ENCODE measurements around the gene PRRG2.
A peak's percentile ranks its signal among the peaks of the same experiment; 100 is the strongest.

Gene PRRG2

DNA sequence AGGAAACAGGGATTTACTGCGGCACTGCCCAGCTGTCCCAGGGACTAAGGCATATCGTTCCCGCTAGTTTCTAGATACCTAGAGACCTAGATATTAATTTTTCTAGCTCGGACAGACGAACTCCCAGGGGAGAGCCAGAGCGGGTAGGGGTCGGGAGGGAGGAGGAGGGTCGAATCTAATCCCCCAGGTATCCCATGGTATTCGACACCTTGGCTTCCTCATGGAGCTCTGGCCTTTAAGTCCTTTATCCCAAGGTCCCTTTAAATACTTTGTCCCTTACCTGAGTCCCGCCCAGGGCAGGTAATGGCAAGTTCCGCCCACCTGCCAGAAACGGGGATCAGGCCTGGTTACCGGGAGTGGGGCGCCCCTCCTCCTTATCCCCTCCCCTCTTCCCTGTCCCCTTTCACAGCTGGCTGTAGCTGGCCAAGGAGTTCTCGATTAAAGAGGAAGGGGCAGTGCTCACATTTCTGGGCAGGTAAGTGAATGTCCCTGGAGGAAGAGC is at the start of gene PRRG2:
Gene PRRG2, plus strand, starts transcription at position 310 of the 502 bp plus-strand sequence. CDS start 1,904 bp downstream, outside the sequence.
- Histone ChIP-seq H4K20me1 (ENCODE audit: insufficient read depth, low read length) (0 out of 2 replicates have a peak, but pooled peaks cover 2% of the 10 kb centered on the region), H3K4me1 (ENCODE audit: insufficient read depth, low read length) (peaks cover 21% of the 10 kb centered on the region), H3K79me2 (ENCODE audit: insufficient read depth, low read length) (peaks cover 38% of the 10 kb centered on the region), H3K27me3 (ENCODE audit: insufficient read depth, low read length, poor library complexity) (no peaks in the 10 kb centered on the region), H3K9ac (ENCODE audit: low read depth, low read length) (peak within 1 kb of the TSS; percentile 60), H3K9me3 (ENCODE audit: insufficient read depth, low read length, severe bottlenecking) (no peaks in the 10 kb centered on the region), H3K27ac (ENCODE audit: low read length) (peak within 1 kb of the TSS; percentile 81), H3K36me3 (ENCODE audit: insufficient read depth, low read length) (peaks cover 8% of the 10 kb centered on the region), H2AFZ (ENCODE audit: low read depth, low read length) (peak within 1 kb of the TSS; percentile 92), H3K4me2 (ENCODE audit: insufficient read depth, low read length) (peak within 1 kb of the TSS; percentile 81), H3K4me3 (ENCODE audit: low read depth in 1 of 2, low read length in 2 of 2) (peak within 1 kb of the TSS; percentile 37 to 67)
- ATAC-seq (ENCODE audit: insufficient read depth, low read depth) (no peak), DNase-seq (no peak)
- TF ChIP-seq, protein P1, sequence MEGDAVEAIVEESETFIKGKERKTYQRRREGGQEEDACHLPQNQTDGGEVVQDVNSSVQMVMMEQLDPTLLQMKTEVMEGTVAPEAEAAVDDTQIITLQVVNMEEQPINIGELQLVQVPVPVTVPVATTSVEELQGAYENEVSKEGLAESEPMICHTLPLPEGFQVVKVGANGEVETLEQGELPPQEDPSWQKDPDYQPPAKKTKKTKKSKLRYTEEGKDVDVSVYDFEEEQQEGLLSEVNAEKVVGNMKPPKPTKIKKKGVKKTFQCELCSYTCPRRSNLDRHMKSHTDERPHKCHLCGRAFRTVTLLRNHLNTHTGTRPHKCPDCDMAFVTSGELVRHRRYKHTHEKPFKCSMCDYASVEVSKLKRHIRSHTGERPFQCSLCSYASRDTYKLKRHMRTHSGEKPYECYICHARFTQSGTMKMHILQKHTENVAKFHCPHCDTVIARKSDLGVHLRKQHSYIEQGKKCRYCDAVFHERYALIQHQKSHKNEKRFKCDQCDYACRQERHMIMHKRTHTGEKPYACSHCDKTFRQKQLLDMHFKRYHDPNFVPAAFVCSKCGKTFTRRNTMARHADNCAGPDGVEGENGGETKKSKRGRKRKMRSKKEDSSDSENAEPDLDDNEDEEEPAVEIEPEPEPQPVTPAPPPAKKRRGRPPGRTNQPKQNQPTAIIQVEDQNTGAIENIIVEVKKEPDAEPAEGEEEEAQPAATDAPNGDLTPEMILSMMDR (IDR thresholded peaks at IDR 0.05; ENCODE audit: borderline replicate concordance, extremely low read depth, low read length, poor library complexity, severe bottlenecking), result no peak
- TF ChIP-seq EZH2 (IDR thresholded peaks at IDR 0.05; ENCODE audit: borderline replicate concordance, low read depth, low read length, severe bottlenecking), result no peak

DNA sequence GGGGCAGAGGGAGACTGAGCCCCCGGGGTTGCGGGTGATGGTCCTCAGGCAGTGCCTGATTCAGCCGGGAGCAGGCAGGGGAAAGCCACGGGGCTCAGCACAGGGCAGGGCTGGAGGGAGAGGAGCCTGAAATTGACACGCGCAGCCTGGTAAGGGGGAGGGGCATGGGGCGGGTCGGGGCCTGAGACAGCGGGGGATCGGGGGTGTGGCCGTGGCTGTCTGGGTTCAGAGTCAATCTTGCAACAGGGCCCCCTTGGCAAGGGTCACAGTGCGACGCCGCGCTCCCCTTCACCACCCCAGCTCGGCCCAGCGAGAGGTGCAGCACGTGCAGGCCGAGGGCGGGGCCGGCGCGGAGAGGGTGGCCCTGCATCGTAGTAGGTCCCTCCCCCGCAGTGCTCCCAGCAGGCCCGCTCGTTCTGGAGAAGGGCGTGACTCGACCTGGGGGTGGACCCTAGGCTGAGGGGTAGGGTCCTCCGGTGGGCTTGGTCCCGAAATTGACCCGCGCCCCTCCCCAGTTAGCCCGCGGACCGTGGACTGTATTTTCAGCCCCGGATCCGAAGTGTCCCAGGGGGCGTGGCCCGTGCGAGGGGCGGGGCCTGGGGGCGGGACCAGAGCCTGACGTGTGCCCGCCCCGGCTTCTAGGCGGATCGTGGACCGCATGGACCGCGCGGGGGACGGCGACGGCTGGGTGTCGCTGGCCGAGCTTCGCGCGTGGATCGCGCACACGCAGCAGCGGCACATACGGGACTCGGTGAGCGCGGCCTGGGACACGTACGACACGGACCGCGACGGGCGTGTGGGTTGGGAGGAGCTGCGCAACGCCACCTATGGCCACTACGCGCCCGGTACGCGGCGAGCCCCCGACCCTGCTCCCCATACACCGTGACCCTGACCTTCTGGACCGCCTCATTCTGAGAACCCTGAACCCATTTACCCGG is 47.3 kb upstream of the PRRG2 start:
- Histone ChIP-seq H3K4me1 (ENCODE audit: insufficient read depth, low read length) (no peaks in the 10 kb centered on the region), H3K4me2 (ENCODE audit: insufficient read depth, low read length) (no peak overlapping the region), H3K27me3 (ENCODE audit: insufficient read depth, low read length, poor library complexity) (no peaks in the 10 kb centered on the region), H3K79me2 (ENCODE audit: insufficient read depth, low read length) (no peaks in the 10 kb centered on the region), H3K9me3 (ENCODE audit: insufficient read depth, low read length, severe bottlenecking) (no peaks in the 10 kb centered on the region), H3K27ac (ENCODE audit: low read length) (no peak overlapping the region), H3K4me3 (ENCODE audit: low read depth in 1 of 2, low read length in 2 of 2) (no peak overlapping the region), H3K36me3 (ENCODE audit: insufficient read depth, low read length) (no peaks in the 10 kb centered on the region), H2AFZ (ENCODE audit: low read depth, low read length) (no peak overlapping the region), H3K9ac (ENCODE audit: low read depth, low read length) (no peak overlapping the region), H4K20me1 (ENCODE audit: insufficient read depth, low read length) (no peaks in the 10 kb centered on the region)
- TF ChIP-seq EZH2 (IDR thresholded peaks at IDR 0.05; ENCODE audit: borderline replicate concordance, low read depth, low read length, severe bottlenecking), result no peak
- TF ChIP-seq, protein P1 (IDR thresholded peaks at IDR 0.05; ENCODE audit: borderline replicate concordance, extremely low read depth, low read length, poor library complexity, severe bottlenecking), result no peak
- DNase-seq, result peak; percentile 36
- ATAC-seq (ENCODE audit: insufficient read depth, low read depth), result peak; percentile 76

DNA sequence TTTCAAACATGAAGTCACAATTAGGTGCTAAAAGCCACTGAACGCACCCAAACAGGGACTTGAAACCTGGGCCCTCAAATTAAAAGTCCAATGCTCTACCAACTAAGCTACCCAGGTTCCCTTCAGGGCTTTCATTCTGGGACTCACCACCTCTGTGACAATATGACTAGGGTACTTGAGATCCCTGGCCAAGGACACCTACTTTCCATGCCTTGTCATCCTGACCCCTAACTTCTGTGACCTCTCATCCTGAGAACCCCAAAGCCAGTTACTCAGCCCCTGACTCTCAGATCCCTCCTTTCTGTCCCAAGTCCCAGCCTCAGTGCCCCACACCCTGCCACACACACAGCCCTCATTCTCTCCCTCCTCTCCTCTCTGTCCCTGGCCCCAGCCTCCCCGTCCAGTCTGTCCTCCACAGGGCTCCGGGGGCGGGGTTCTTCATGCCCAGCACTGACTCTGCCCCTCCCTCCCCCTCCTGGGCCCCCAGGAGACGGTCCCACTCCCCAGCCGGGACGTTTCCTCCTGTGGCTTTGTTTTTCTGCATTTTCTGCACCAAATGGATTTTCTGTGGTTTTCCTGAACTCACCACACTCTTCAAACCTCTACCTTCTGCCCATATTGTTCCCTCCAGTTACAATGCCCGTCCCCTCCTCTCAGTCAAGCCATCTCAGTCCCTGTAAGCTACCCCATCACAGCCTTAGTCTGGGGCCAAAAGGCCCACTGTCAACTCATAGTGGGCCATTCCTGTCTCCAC is 46.3 kb upstream of the PRRG2 start:
- no peak overlapping the region for H2AFZ ChIP-seq (ENCODE audit: low read depth, low read length)
- H4K20me1 ChIP-seq (ENCODE audit: insufficient read depth, low read length), result no peaks in the 10 kb centered on the region
- H3K9me3 ChIP-seq (ENCODE audit: insufficient read depth, low read length, severe bottlenecking), result no peaks in the 10 kb centered on the region
- no peaks in the 10 kb centered on the region for H3K4me1 ChIP-seq (ENCODE audit: insufficient read depth, low read length)
- H3K36me3 ChIP-seq (ENCODE audit: insufficient read depth, low read length), result no peaks in the 10 kb centered on the region
- no peaks in the 10 kb centered on the region for H3K27me3 ChIP-seq (ENCODE audit: insufficient read depth, low read length, poor library complexity)
- DNase-seq (peak; percentile 22), ATAC-seq (ENCODE audit: insufficient read depth, low read depth) (peak; percentile 33; the same call in 2 of the 3 replicates)
- H3K79me2 ChIP-seq (ENCODE audit: insufficient read depth, low read length), result no peaks in the 10 kb centered on the region
- no peak overlapping the region for H3K4me2 ChIP-seq (ENCODE audit: insufficient read depth, low read length)
- no peak overlapping the region for H3K27ac ChIP-seq (ENCODE audit: low read length)
- H3K4me3 ChIP-seq (ENCODE audit: low read depth in 1 of 2, low read length in 2 of 2), result no peak overlapping the region
- H3K9ac ChIP-seq (ENCODE audit: low read depth, low read length), result no peak overlapping the region
- TF ChIP-seq, protein P1 (IDR thresholded peaks at IDR 0.05; ENCODE audit: borderline replicate concordance, extremely low read depth, low read length, poor library complexity, severe bottlenecking), result no peak
- TF ChIP-seq EZH2 (IDR thresholded peaks at IDR 0.05; ENCODE audit: borderline replicate concordance, low read depth, low read length, severe bottlenecking), result no peak

Data from DND-41 (cell line).